Liver (tissue), 3 donors: ENCODE results near the gene PRRX1.

Source experiments
- ATF3 ChIP-seq: IDR thresholded peaks from 2 replicates; pipeline ENCODE4 v1.6.1; 2016; ENCODE audit warnings: antibody characterized with exemption
- FOXA1 ChIP-seq: IDR thresholded peaks from 2 replicates; pipeline ENCODE4 v1.6.1; 2016; ENCODE audit warnings: antibody characterized with exemption
- GABPA ChIP-seq, 2 donors: IDR thresholded peaks in 1 of 2; conservative IDR thresholded peaks in 1 of 2; 2 replicates each; pipeline ENCODE4 v1.6.1; 2016; ENCODE audit warnings: antibody characterized with exemption in 2 of 2, mild to moderate bottlenecking in 1 of 2, moderate library complexity in 1 of 2
- MAX ChIP-seq: IDR thresholded peaks from 2 replicates; pipeline ENCODE4 v1.6.1; 2016; ENCODE audit warnings: antibody characterized with exemption
- RAD21 ChIP-seq, 2 donors: IDR thresholded peaks; 2 replicates each; pipeline ENCODE4 v1.6.1; 2016; ENCODE audit warnings: antibody characterized with exemption in 2 of 2, mild to moderate bottlenecking in 2 of 2
- REST ChIP-seq: IDR thresholded peaks from 2 replicates; pipeline ENCODE4 v1.6.1; 2016; ENCODE audit warnings: antibody characterized with exemption, mild to moderate bottlenecking
- RXRA ChIP-seq, 2 donors: IDR thresholded peaks; 2 replicates each; pipeline ENCODE4 v1.6.1; 2017 to 2018; ENCODE audit warnings: antibody characterized with exemption in 2 of 2, mild to moderate bottlenecking in 1 of 2
- SP1 ChIP-seq: IDR thresholded peaks from 2 replicates; pipeline ENCODE4 v1.6.1; 2018; ENCODE audit warnings: antibody characterized with exemption, mild to moderate bottlenecking
- TAF1 ChIP-seq: conservative IDR thresholded peaks from 2 replicates; pipeline ENCODE4 v1.6.1; 2016; ENCODE audit warnings: antibody characterized with exemption, mild to moderate bottlenecking
- TF ChIP-seq, protein P1 (sequence below): fragments of 150-350 bp; IDR thresholded peaks from 2 replicates; pipeline ENCODE4 v1.5.1; 2017; ENCODE audit warnings: improper control_type of control experiment, low read depth, low read length; ENCODE audit not compliant: missing input control
- donor health status: healthy.
- donor health status: healthy.

DNA sequence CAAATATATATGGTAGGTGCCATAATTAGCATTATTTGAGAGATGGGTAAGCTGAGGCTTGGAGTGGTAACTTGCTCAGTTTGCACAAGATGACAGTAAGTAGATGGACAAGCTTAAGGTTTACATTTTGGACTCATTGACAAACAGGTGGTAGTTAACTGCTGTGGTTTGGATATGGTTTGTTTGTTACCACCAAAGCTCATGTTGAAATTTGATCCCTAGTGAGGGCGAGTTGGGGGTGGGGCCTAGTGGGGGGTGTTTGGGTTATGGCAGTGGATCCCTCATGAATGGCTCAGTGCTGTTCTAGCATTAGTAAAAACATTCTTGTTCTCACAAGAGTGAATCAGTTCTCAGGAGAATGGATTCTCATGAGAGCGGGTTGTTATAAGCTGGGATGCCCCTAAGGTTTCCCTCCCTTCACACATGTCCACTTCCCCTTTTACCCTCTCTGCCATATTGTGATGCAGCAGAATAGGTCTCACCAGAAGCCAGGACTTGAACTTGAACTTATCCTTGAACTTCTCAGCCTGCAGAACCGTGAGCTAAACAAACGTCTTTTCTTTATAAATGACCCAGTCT lies 6.6 kb upstream of the PRRX1 start:
- TF ChIP-seq, protein P1, sequence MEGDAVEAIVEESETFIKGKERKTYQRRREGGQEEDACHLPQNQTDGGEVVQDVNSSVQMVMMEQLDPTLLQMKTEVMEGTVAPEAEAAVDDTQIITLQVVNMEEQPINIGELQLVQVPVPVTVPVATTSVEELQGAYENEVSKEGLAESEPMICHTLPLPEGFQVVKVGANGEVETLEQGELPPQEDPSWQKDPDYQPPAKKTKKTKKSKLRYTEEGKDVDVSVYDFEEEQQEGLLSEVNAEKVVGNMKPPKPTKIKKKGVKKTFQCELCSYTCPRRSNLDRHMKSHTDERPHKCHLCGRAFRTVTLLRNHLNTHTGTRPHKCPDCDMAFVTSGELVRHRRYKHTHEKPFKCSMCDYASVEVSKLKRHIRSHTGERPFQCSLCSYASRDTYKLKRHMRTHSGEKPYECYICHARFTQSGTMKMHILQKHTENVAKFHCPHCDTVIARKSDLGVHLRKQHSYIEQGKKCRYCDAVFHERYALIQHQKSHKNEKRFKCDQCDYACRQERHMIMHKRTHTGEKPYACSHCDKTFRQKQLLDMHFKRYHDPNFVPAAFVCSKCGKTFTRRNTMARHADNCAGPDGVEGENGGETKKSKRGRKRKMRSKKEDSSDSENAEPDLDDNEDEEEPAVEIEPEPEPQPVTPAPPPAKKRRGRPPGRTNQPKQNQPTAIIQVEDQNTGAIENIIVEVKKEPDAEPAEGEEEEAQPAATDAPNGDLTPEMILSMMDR: no peak
- TF ChIP-seq RAD21 (IDR thresholded peaks at IDR 0.05) (no peak), RXRA (IDR thresholded peaks at IDR 0.05) (no peak), GABPA (IDR thresholded peaks at IDR 0.05 in 1 of 2, conservative IDR thresholded peaks at IDR 0.05 in 1 of 2) (no peak), REST (no peak), TAF1 (no peak), FOXA1 (no peak), MAX (no peak), SP1 (no peak), ATF3 (no peak)
